Stimulated activated CD8-positive, alpha-beta memory T cell treated with anti-CD3 and anti-CD28 coated beads, Interleukin-7, amount 100 ng/mL, for 24 hours (primary cell): ENCODE data around the gene NSMCE4A.
"Not testable (repeated sequence)": the region's sequence is repeated elsewhere in the genome, so short reads cannot be mapped to it uniquely, and the experiment has no call there.

Source experiments
- DNase-seq: peaks from one replicate; pipeline ENCODE4 v3.0.0-alpha.2; 2020; ENCODE audit warnings: low read depth

Gene NSMCE4A

GRCh38 chr10:121988361-121989324 is 13.6 kb upstream of the NSMCE4A start, which contains the start of gene TACC2:
TSS of gene TACC2 (plus strand) at chr10:121989163. CDS start at chr10:122021982, 32,819 bp downstream.
- DNase-seq = no peak

- no peak for DNase-seq
These were observed 9.4 kb upstream of the NSMCE4A start for GRCh38 chr10:121984463-121984862.

GRCh38 chr10:121983852-121984251 is 8.8 kb upstream of the NSMCE4A start:
- DNase-seq = no peak

GRCh38 chr10:121981346-121981745 is 6.3 kb upstream of the NSMCE4A start:
- DNase-seq = no peak

- no peak for DNase-seq
These were observed 3.5 kb upstream of the NSMCE4A start for GRCh38 chr10:121978511-121978910.

- no peak for DNase-seq
These were observed 1.6 kb upstream of the NSMCE4A start for GRCh38 chr10:121976607-121977006.

- no peak for DNase-seq
These were observed 474 bp upstream of the NSMCE4A start for GRCh38 chr10:121975295-121976086.

- no peak for DNase-seq
These were observed 940 bp downstream of the NSMCE4A start for GRCh38 chr10:121974019-121974534.

- DNase-seq = not testable (repeated sequence)
These were observed 5.9 kb downstream of the NSMCE4A start for GRCh38 chr10:121969086-121969485.

GRCh38 chr10:121965996-121966395 is 9.0 kb downstream of the NSMCE4A start:
- no peak for DNase-seq

- no peak for DNase-seq
These were observed 13.6 kb downstream of the NSMCE4A start for GRCh38 chr10:121961456-121961855.

- no peak for DNase-seq
These were observed 15.3 kb downstream of the NSMCE4A start for GRCh38 chr10:121959671-121960070.

- no peak for DNase-seq
These were observed 18.6 kb downstream of the NSMCE4A start for GRCh38 chr10:121956111-121957061.

GRCh38 chr10:121952226-121952625 is 22.8 kb downstream of the NSMCE4A start:
- DNase-seq = no peak

GRCh38 chr10:121949451-121949850 is 25.6 kb downstream of the NSMCE4A start:
- no peak for DNase-seq

- DNase-seq = no peak
These were observed 26.0 kb downstream of the NSMCE4A start for GRCh38 chr10:121949049-121949448.

GRCh38 chr10:121947343-121948330 is 27.4 kb downstream of the NSMCE4A start:
- no peak for DNase-seq

- no peak for DNase-seq
These were observed 32.1 kb downstream of the NSMCE4A start for GRCh38 chr10:121942749-121943416.

- DNase-seq = no peak
These were observed 33.5 kb downstream of the NSMCE4A start for GRCh38 chr10:121941532-121941931.

- DNase-seq = no peak
These were observed 38.7 kb downstream of the NSMCE4A start for GRCh38 chr10:121936295-121936694.
